HEK293 (cell line): ENCODE data around the gene SEMA3A.

Experiments used
- CTCF ChIA-PET: fragments of 350-600 bp; formaldehyde crosslinking; extraction: SDS; loops from one replicate; lab custom pipeline; 2021; ENCODE audit warnings: antibody characterized with exemption; lab: Yijun Ruan, JAX
- POLR2A ChIA-PET: fragments of 300-600 bp; formaldehyde crosslinking; extraction: SDS; loops from one replicate; lab custom pipeline; 2020; ENCODE audit warnings: antibody characterized with exemption, inconsistent platforms; lab: Yijun Ruan, JAX
- H3K27ac ChIP-seq: fragments of 200-500 bp; sonication (Bioruptor generic); 2 replicates; pipeline ENCODE4 v1.5.1; 2014; ENCODE audit warnings: low read depth, low read length, control low read depth, inconsistent platforms; ENCODE audit errors: extremely low read depth
- H3K36me3 ChIP-seq, 2 experiments: fragments of 200-500 bp in 1 of 2; sonication (Bioruptor generic) in 1 of 2; 1 replicate in 1 of 2; 2 replicates in 1 of 2; pipeline ENCODE4 v1.5.1; 2014 to 2017; ENCODE audit warnings: inconsistent platforms in 2 of 2, low read length in 2 of 2; ENCODE audit not compliant: control insufficient read depth in 2 of 2, insufficient read depth in 1 of 2
- H3K4me1 ChIP-seq: fragments of 200-500 bp; sonication (Bioruptor generic); 2 replicates; pipeline ENCODE4 v1.5.1; 2014; ENCODE audit warnings: mild to moderate bottlenecking, low read length, inconsistent platforms; ENCODE audit not compliant: control insufficient read depth, insufficient read depth
- H3K4me3 ChIP-seq: 2 replicates; pipeline ENCODE4 v1.5.1; 2011; ENCODE audit warnings: low read depth, mild to moderate bottlenecking, control low read depth, low read length, moderate library complexity
- H3K9me3 ChIP-seq: fragments of 200-500 bp; sonication (Bioruptor generic); 2 replicates; pipeline ENCODE4 v1.5.1; 2014; ENCODE audit warnings: low read depth, low read length, inconsistent platforms; ENCODE audit not compliant: control insufficient read depth, insufficient read depth
- HOXC10 ChIP-seq: sonication (generic); formaldehyde crosslinking; IDR thresholded peaks from 2 replicates; pipeline ENCODE4 v1.8.1; 2023; ENCODE audit warnings: mild to moderate bottlenecking, missing genetic modification reagents
- KLF16 ChIP-seq: fragments of 450-650 bp; formaldehyde crosslinking; IDR thresholded peaks from 2 replicates; pipeline ENCODE4 v1.5.1; 2017; ENCODE audit warnings: missing biosample characterization, missing genetic modification characterization
- OSR2 ChIP-seq: fragments of 450-650 bp; formaldehyde crosslinking; IDR thresholded peaks from 2 replicates; pipeline ENCODE4 v1.5.1; 2016; ENCODE audit warnings: missing biosample characterization, missing genetic modification characterization
- PRDM1 ChIP-seq: fragments of 450-650 bp; formaldehyde crosslinking; IDR thresholded peaks from 2 replicates; pipeline ENCODE4; 2016; ENCODE audit warnings: missing biosample characterization, missing genetic modification characterization
- TCF7L2 ChIP-seq: IDR thresholded peaks from 2 replicates; pipeline ENCODE4 v1.6.1; 2011; ENCODE audit warnings: low read depth, mild to moderate bottlenecking, inconsistent platforms, low read length, moderate library complexity, borderline replicate concordance
- ZBTB1 ChIP-seq: fragments of 450-650 bp; formaldehyde crosslinking; IDR thresholded peaks from 2 replicates; pipeline ENCODE4 v1.5.1; 2016; ENCODE audit warnings: missing biosample characterization, missing genetic modification characterization
- ZFP3 ChIP-seq: fragments of 450-650 bp; formaldehyde crosslinking; IDR thresholded peaks from 2 replicates; pipeline ENCODE4 v1.5.1; 2016; ENCODE audit warnings: low read depth, missing biosample characterization, missing genetic modification characterization
- ZFP37 ChIP-seq: fragments of 450-650 bp; formaldehyde crosslinking; IDR thresholded peaks from 2 replicates; pipeline ENCODE4 v1.5.1; 2016; ENCODE audit warnings: missing biosample characterization, missing genetic modification characterization
- ZNF16 ChIP-seq: fragments of 450-650 bp; formaldehyde crosslinking; IDR thresholded peaks from 2 replicates; pipeline ENCODE4 v1.5.1; 2016; ENCODE audit warnings: low read depth, missing biosample characterization, missing genetic modification characterization
- ZNF221 ChIP-seq: fragments of 450-650 bp; formaldehyde crosslinking; IDR thresholded peaks from 2 replicates; pipeline ENCODE4 v1.5.1; 2017; ENCODE audit warnings: missing biosample characterization, missing genetic modification characterization, borderline replicate concordance
- ZNF23 ChIP-seq: fragments of 450-650 bp; formaldehyde crosslinking; IDR thresholded peaks from 2 replicates; pipeline ENCODE4 v1.5.1; 2016; ENCODE audit warnings: missing biosample characterization, missing genetic modification characterization, borderline replicate concordance
- ZNF24 ChIP-seq: fragments of 450-650 bp; formaldehyde crosslinking; IDR thresholded peaks from 2 replicates; pipeline ENCODE4 v1.5.1; 2016; ENCODE audit warnings: missing biosample characterization, missing genetic modification characterization
- ZNF311 ChIP-seq: fragments of 450-650 bp; formaldehyde crosslinking; IDR thresholded peaks from 2 replicates; pipeline ENCODE4 v1.5.1; 2017; ENCODE audit warnings: missing biosample characterization, missing genetic modification characterization, borderline replicate concordance
- ZNF335 ChIP-seq: fragments of 450-650 bp; formaldehyde crosslinking; conservative IDR thresholded peaks from 2 replicates; pipeline ENCODE4 v1.5.1; 2016; ENCODE audit warnings: missing biosample characterization, missing genetic modification characterization
- ZNF530 ChIP-seq: fragments of 450-650 bp; formaldehyde crosslinking; IDR thresholded peaks from 2 replicates; pipeline ENCODE4 v1.5.1; 2016; ENCODE audit warnings: low read depth, missing biosample characterization, missing genetic modification characterization
- ZNF548 ChIP-seq: fragments of 450-650 bp; formaldehyde crosslinking; IDR thresholded peaks from 2 replicates; pipeline ENCODE4 v1.5.1; 2016; ENCODE audit warnings: missing biosample characterization, missing genetic modification characterization
- ZNF701 ChIP-seq: fragments of 450-650 bp; formaldehyde crosslinking; IDR thresholded peaks from 2 replicates; pipeline ENCODE4 v1.5.1; 2016; ENCODE audit warnings: missing biosample characterization, missing genetic modification characterization
- ZNF747 ChIP-seq: fragments of 450-650 bp; formaldehyde crosslinking; IDR thresholded peaks from 2 replicates; pipeline ENCODE4 v1.5.1; 2016; ENCODE audit warnings: missing biosample characterization, missing genetic modification characterization
- ZXDB ChIP-seq: fragments of 450-650 bp; formaldehyde crosslinking; IDR thresholded peaks from 2 replicates; pipeline ENCODE4 v1.5.1; 2016; ENCODE audit warnings: missing biosample characterization, missing genetic modification characterization
- TF ChIP-seq, protein P1 (sequence below): fragments of 450-650 bp; formaldehyde crosslinking; conservative IDR thresholded peaks from 2 replicates; pipeline ENCODE4 v1.5.1; 2016; ENCODE audit warnings: low read depth, missing biosample characterization, missing genetic modification characterization
- TF ChIP-seq, protein P2 (sequence below): fragments of 450-650 bp; formaldehyde crosslinking; IDR thresholded peaks from 2 replicates; pipeline ENCODE4 v1.5.1; 2016; ENCODE audit warnings: missing biosample characterization, missing genetic modification characterization
- TF ChIP-seq, protein P3 (sequence below): fragments of 450-650 bp; formaldehyde crosslinking; IDR thresholded peaks from 2 replicates; pipeline ENCODE4 v1.5.1; 2016; ENCODE audit warnings: missing biosample characterization, missing genetic modification characterization, borderline replicate concordance
- TF ChIP-seq, protein P4 (sequence below): fragments of 450-650 bp; formaldehyde crosslinking; IDR thresholded peaks from 2 replicates; pipeline ENCODE4; 2016; ENCODE audit warnings: missing biosample characterization, missing genetic modification characterization

The SEMA3A gene

DNA sequence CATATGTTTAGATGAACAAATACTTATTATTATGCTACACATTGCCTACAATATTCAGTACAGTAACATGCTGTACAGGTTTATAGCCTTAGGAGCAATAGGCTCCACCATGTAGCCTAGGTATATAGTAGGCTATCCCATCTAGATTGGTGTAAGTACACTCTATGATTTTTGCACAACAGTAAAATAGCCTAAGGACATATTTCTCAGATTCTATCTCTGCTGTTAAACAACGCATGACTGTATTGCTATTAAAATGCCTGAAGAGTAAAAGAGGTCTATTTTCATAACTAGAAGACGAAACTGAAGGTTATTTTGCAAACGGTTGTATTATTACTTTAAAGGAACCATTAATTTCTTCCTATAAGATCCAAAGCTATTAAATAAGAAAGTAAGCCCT, 88.3 kb downstream of the SEMA3A start:
- Histone ChIP-seq H3K4me3 (no peak overlapping the region), H3K27ac (no peak overlapping the region), H3K36me3 (no peaks in the 10 kb centered on the region), H3K9me3 (no peaks in the 10 kb centered on the region), H3K4me1 (no peaks in the 10 kb centered on the region)
- TF ChIP-seq ZNF23 (tag by site-specific recombination) (no peak), ZNF747 (tag by site-specific recombination) (no peak), ZBTB1 (tag by site-specific recombination) (no peak), KLF16 (tag by site-specific recombination) (no peak), ZNF24 (tag by site-specific recombination) (no peak), ZNF548 (no peak)
- TF ChIP-seq, protein P1, sequence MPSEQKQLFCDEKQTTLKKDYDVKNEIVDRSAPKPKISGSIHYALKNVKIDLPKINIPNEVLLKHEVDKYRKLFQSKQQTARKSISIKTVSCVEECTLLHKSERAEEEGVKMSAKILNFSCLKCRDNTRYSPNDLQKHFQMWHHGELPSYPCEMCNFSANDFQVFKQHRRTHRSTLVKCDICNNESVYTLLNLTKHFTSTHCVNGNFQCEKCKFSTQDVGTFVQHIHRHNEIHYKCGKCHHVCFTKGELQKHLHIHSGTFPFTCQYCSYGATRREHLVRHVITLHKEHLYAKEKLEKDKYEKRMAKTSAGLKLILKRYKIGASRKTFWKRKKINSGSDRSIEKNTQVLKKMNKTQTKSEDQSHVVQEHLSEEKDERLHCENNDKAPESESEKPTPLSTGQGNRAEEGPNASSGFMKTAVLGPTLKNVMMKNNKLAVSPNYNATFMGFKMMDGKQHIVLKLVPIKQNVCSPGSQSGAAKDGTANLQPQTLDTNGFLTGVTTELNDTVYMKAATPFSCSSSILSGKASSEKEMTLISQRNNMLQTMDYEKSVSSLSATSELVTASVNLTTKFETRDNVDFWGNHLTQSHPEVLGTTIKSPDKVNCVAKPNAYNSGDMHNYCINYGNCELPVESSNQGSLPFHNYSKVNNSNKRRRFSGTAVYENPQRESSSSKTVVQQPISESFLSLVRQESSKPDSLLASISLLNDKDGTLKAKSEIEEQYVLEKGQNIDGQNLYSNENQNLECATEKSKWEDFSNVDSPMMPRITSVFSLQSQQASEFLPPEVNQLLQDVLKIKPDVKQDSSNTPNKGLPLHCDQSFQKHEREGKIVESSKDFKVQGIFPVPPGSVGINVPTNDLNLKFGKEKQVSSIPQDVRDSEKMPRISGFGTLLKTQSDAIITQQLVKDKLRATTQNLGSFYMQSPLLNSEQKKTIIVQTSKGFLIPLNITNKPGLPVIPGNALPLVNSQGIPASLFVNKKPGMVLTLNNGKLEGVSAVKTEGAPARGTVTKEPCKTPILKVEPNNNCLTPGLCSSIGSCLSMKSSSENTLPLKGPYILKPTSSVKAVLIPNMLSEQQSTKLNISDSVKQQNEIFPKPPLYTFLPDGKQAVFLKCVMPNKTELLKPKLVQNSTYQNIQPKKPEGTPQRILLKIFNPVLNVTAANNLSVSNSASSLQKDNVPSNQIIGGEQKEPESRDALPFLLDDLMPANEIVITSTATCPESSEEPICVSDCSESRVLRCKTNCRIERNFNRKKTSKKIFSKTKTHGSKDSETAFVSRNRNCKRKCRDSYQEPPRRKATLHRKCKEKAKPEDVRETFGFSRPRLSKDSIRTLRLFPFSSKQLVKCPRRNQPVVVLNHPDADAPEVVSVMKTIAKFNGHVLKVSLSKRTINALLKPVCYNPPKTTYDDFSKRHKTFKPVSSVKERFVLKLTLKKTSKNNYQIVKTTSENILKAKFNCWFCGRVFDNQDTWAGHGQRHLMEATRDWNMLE (tag by site-specific recombination) = no peak
- TF ChIP-seq, protein P2, sequence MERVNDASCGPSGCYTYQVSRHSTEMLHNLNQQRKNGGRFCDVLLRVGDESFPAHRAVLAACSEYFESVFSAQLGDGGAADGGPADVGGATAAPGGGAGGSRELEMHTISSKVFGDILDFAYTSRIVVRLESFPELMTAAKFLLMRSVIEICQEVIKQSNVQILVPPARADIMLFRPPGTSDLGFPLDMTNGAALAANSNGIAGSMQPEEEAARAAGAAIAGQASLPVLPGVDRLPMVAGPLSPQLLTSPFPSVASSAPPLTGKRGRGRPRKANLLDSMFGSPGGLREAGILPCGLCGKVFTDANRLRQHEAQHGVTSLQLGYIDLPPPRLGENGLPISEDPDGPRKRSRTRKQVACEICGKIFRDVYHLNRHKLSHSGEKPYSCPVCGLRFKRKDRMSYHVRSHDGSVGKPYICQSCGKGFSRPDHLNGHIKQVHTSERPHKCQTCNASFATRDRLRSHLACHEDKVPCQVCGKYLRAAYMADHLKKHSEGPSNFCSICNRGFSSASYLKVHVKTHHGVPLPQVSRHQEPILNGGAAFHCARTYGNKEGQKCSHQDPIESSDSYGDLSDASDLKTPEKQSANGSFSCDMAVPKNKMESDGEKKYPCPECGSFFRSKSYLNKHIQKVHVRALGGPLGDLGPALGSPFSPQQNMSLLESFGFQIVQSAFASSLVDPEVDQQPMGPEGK (tag by site-specific recombination) = no peak
- TF ChIP-seq, protein P3, sequence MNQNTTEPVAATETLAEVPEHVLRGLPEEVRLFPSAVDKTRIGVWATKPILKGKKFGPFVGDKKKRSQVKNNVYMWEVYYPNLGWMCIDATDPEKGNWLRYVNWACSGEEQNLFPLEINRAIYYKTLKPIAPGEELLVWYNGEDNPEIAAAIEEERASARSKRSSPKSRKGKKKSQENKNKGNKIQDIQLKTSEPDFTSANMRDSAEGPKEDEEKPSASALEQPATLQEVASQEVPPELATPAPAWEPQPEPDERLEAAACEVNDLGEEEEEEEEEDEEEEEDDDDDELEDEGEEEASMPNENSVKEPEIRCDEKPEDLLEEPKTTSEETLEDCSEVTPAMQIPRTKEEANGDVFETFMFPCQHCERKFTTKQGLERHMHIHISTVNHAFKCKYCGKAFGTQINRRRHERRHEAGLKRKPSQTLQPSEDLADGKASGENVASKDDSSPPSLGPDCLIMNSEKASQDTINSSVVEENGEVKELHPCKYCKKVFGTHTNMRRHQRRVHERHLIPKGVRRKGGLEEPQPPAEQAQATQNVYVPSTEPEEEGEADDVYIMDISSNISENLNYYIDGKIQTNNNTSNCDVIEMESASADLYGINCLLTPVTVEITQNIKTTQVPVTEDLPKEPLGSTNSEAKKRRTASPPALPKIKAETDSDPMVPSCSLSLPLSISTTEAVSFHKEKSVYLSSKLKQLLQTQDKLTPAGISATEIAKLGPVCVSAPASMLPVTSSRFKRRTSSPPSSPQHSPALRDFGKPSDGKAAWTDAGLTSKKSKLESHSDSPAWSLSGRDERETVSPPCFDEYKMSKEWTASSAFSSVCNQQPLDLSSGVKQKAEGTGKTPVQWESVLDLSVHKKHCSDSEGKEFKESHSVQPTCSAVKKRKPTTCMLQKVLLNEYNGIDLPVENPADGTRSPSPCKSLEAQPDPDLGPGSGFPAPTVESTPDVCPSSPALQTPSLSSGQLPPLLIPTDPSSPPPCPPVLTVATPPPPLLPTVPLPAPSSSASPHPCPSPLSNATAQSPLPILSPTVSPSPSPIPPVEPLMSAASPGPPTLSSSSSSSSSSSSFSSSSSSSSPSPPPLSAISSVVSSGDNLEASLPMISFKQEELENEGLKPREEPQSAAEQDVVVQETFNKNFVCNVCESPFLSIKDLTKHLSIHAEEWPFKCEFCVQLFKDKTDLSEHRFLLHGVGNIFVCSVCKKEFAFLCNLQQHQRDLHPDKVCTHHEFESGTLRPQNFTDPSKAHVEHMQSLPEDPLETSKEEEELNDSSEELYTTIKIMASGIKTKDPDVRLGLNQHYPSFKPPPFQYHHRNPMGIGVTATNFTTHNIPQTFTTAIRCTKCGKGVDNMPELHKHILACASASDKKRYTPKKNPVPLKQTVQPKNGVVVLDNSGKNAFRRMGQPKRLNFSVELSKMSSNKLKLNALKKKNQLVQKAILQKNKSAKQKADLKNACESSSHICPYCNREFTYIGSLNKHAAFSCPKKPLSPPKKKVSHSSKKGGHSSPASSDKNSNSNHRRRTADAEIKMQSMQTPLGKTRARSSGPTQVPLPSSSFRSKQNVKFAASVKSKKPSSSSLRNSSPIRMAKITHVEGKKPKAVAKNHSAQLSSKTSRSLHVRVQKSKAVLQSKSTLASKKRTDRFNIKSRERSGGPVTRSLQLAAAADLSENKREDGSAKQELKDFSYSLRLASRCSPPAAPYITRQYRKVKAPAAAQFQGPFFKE = no peak
- CTCF ChIA-PET = interaction anchor here (0.7 kb wide), 1 partner anchor 12 kb away, joined by 3 read pairs; no protein-coding TSS in a partner anchor
- POLR2A ChIA-PET = no interaction called here

DNA sequence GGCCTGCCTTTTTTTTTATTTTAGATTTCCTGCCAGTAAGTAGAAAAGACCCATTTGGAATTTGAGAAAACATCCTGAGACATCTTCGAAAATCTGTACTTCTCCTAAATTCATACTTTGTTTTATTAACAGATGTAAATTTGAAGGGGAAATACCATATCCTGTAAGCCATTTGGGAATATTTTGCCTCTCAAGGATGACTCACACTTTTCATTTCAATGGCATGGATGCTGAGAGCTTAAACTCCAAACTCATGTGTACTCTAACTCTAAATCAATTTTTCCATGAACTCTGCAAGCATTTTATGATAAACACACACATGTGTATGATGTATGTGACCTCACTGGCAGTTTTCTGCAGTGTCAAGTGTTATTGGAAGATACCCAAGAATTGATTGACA, 89.0 kb downstream of the SEMA3A start:
- Histone ChIP-seq H3K4me1 (no peaks in the 10 kb centered on the region), H3K9me3 (no peaks in the 10 kb centered on the region), H3K27ac (no peak overlapping the region), H3K4me3 (no peak overlapping the region), H3K36me3 (no peaks in the 10 kb centered on the region)
- ChIA-PET POLR2A (no interaction called here), CTCF (no interaction called here)
- TF ChIP-seq ZNF335 (tag by site-specific recombination) (no peak), ZNF530 (tag by site-specific recombination) (no peak), ZXDB (no peak), PRDM1 (tag by site-specific recombination) (no peak), ZNF16 (tag by site-specific recombination) (no peak), TCF7L2 (no peak), ZFP3 (no peak), ZNF311 (tag by site-specific recombination) (no peak), ZNF221 (tag by site-specific recombination) (no peak), ZNF701 (tag by site-specific recombination) (no peak), OSR2 (tag by site-specific recombination) (no peak), ZFP37 (no peak), HOXC10 (no peak)
- TF ChIP-seq, protein P4, sequence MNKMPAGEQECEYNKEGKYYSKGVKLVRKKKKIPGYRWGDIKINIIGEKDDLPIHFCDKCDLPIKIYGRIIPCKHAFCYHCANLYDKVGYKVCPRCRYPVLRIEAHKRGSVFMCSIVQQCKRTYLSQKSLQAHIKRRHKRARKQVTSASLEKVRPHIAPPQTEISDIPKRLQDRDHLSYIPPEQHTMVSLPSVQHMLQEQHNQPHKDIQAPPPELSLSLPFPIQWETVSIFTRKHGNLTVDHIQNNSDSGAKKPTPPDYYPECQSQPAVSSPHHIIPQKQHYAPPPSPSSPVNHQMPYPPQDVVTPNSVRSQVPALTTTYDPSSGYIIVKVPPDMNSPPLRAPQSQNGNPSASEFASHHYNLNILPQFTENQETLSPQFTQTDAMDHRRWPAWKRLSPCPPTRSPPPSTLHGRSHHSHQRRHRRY = no peak
